HS-27A (cell line): Measurements from ENCODE around the gene VSIG10.
"Not testable (repeated sequence)": the region's sequence is repeated elsewhere in the genome, so short reads cannot be mapped to it uniquely, and the experiment has no call there.

Experiments
- DNase-seq: peaks from one replicate; pipeline ENCODE4 v3.0.0-alpha.2; 2012; ENCODE audit warnings: low read depth, missing footprints

The VSIG10 gene, protein sequence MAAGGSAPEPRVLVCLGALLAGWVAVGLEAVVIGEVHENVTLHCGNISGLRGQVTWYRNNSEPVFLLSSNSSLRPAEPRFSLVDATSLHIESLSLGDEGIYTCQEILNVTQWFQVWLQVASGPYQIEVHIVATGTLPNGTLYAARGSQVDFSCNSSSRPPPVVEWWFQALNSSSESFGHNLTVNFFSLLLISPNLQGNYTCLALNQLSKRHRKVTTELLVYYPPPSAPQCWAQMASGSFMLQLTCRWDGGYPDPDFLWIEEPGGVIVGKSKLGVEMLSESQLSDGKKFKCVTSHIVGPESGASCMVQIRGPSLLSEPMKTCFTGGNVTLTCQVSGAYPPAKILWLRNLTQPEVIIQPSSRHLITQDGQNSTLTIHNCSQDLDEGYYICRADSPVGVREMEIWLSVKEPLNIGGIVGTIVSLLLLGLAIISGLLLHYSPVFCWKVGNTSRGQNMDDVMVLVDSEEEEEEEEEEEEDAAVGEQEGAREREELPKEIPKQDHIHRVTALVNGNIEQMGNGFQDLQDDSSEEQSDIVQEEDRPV

DNA sequence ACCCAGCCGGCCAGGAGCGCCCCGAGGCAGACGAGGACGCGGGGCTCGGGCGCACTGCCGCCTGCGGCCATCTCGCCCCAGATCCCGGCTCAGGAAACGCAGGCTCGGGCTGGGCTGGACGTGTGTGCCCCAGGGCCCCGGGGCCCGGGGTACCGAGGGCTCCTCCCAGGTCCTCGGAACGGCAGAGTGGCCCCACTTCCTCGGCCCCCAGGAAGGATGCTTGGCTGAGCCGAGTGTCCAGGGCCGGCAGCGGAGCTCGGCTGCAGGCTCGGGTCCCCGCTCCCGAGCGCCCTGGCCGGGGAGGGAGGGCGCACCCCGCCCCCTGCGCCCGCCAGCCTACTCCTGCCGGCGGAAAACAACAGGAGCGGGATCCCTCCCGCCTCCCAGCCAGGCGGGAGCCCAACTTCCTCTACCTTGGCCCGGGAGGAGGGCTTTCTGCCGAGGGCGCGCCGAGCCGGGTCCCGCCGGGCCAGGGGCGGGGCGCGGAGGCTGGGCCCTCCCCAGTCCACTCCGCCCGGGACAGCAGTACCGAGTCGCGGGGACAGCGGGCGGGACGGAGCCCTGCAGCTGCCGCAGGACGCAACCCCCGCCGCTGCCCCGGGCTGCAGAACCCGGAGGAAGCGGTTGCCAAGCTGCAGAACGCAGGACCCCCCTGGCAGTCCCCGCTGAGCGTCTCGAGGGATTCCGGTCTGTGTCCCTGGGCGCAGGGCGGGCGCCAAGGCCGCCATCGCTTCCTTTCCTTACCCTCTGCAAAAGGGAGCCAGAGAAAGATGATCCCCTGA is at the start of gene VSIG10:
VSIG10 (minus strand) TSS at position 411 of the 782 bp plus-strand sequence; CDS start at position 71, 340 bp downstream.
- DNase-seq: peak; percentile 34

DNA sequence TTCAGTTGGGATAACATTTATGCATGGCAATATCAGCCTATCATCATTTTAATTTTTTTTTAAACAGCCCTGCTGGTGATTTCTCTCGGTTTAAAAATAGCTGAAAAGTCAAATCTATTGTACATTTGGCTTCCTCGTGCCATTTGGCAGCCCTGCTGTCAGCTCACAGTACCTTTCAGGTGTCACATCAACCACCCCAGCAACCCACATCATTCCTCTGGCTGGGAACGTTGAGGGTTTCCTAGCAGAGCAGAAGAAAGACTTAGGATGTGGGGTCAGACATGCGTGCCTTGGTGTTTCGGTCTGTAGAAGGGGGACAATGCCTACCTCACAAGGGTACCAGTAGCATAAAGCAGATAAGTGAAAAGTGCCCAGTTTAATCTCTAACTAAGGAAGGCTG is 47.9 kb upstream of the VSIG10 start:
- DNase-seq: no peak

DNA sequence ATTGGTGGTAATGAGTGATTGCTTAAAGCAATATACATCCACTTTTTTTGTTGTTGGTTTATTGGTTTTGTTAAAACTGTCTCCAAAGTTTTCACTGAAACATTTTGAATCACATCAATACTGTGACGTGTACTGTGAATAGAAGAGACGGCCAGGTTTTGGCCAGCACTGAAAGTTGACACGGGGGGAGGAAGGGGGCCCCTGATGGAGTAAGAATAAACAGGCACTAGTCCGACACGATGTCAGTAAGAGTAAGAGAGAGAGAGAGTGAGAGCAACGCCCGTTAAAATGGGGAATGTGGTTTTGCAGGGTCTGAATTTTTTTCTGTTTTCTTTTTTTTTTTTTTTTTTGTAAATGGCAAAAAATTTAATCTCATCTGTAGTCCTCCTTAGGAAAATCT is 46.8 kb upstream of the VSIG10 start:
- DNase-seq: no peak

DNA sequence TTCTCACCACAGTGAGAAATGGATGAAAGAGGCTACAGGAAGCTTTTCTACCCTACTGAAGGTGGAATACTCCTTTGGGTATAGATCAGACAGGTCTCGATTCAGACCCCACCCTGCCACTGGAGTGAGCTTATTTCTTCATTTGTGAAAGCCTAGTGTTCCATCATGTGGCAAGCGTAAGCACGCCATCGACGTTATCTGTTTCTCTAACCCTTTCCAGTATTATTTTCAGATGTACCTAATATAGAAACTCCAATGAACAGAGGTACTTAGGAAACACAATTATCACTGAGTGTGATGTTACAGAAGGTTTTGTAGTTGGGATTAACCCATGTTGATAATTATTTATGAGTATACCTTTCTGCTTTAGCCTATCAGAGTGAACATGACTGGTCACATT is 44.5 kb upstream of the VSIG10 start:
- no peak for DNase-seq

DNA sequence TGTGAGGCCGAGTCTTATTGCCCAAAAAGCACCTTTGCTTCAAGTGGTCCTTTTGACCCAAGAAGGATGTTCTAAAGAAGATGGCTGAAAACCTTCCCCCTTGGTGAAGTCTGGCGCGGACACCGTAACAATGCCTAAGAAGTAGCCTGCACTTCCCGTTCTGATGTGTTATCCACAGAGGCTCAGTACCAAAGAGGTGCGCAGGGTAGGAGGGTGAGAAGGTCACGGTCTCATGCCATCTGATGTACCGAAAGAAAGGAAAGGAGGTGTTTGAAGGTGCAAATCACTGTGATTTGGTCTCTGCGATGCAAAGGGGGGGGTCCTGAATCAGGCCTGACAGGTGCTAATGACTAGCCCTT is 42.0 kb upstream of the VSIG10 start:
- no peak for DNase-seq

DNA sequence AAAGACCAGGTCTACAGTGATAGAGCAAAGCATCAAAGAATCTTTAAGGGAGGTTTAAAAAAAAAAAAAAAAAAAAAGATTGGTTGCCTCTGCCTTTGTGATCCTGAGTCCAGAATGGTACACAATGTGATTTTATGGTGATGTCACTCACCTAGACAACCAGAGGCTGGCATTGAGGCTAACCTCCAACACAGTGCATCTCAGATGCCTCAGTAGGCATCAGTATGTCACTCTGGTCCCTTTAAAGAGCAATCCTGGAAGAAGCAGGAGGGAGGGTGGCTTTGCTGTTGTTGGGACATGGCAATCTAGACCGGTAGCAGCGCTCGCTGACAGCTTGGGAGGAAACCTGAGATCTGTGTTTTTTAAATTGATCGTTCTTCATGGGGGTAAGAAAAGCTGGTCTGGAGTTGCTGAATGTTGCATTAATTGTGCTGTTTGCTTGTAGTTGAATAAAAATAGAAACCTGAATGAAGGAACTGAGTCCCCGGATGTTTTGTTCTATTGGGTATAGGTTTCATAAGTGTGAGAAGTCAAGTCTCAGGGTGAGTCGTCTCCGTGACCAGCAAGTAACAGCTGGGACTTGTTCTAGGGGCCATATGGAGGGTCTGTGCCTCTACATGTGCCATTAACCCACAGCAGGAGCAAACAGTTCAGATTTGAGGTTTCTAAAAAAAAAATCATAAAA is 41.4 kb upstream of the VSIG10 start:
- DNase-seq: no peak

DNA sequence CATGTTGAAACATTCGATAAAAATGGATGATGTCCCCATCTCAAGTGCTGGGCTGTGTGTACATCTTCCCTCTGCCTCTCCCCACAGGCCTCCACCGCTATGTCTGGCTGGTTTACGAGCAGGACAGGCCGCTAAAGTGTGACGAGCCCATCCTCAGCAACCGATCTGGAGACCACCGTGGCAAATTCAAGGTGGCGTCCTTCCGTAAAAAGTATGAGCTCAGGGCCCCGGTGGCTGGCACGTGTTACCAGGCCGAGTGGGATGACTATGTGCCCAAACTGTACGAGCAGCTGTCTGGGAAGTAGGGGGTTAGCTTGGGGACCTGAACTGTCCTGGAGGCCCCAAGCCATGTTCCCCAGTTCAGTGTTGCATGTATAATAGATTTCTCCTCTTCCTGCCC is 40.7 kb upstream of the VSIG10 start:
- no peak for DNase-seq

DNA sequence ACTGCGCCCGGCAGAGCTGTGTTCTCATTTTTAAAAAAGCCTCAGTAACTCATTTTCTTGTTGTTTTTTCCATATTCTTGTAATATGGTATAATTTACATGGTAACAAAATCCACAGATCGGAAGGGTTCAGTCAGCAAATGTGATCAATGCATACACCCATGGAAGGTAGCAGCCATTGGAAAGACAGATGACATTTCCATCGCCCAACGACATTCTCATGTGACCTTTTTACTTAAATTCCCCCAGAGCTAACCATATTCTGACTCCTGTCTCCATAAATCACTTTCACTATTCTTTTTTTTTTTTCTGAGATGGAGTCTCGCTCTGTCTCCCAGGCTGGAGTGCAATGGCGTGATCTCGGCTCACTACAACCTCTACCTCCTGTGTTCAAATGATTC is 37.0 kb upstream of the VSIG10 start:
- DNase-seq: no peak

DNA sequence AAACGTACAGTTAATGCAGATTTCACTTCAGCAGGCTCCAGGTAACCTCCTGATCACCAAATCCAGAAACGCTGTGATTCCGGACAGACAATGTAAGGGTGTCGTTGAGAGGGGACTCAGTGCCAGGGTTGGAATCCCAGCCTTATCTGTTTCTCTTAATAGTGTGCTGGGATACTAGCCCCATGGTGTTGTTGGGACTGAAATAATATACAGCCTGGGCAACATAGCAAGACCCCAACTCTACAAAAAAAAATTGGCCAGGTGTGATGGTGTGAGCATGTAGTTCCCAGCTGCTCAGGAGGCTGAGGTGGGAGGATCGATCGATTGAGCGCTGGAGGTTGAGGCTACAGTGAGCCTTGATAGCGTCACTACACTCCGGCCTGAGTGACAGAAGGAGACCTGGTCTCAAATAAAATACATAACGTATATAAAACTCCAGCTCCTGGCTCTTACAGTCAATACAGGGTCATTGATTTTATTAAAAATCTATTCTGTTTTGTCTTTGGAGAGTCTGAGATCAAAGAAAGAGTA is 33.4 kb upstream of the VSIG10 start:
- DNase-seq: no peak

DNA sequence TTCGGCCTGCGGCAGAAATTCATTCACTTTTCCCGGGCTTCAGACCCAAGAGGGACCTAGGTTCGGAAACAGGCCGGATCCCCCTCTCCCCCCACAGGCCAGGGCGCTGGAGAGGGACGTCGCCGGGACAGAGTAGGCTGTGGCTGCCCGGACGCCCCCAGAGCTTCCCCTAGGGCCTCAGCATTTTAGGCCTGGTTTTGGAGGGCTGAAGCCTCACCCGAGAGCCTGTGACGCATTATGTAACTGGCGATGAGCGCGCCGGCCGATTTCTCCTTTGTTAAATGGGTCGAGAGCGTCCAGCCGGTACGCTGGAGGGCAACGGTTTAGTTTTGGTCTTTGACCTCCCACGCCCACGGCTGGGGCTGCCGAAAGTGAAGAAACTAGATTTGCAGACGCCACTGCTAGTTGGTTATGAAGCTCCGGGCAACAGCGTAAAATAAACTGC is 32.8 kb upstream of the VSIG10 start:
- DNase-seq: no peak

DNA sequence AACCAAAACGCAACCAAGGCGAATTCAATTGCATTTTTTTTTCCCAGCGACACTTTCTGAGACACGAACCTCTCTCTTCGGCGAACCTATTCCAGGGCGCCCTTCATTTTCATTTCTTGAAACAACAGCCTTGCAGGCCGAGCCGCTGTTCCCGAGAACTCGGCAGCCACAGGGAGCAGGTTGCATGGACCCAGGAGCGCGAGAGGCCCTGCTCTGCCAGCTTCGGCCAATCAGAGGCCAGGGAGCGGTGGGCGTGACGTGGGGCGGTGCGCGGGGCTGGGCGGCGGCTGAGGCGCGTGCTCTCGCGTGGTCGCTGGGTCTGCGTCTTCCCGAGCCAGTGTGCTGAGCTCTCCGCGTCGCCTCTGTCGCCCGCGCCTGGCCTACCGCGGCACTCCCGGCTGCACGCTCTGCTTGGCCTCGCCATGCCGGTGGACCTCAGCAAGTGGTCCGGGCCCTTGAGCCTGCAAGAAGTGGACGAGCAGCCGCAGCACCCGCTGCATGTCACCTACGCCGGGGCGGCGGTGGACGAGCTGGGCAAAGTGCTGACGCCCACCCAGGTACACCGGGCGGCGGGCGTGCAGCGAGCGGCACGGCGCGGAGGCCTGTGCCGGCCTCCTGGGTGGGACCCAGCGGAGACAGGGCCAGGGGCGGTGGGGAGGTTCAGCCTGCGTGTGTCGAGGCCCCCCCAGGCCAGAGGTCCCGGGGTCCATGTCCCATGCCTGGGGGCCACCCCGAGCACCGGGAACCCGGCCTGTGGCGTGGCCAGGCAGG is 32.2 kb upstream of the VSIG10 start, which contains the start of gene PEBP1:
PEBP1 (plus strand) TSS at position 337 of the 771 bp plus-strand sequence; CDS start at position 423, 86 bp downstream.
- DNase-seq: peak; percentile 64

DNA sequence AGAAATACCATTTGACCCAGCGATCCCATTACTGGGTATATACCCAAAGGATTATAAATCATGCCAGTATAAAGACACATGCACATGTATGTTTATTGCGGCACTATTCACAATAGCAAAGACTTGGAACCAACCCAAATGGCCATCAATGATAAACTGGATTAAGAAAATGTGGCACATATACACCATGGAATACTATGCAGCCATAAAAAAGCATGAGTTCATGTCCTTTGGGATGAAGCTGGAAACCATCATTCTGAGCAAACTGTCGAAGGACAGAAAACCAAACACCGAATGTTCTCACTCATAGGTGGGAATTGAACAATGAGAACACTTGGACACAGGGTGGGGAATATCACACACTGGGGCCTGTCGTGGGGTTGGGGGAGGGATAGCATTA is 25.6 kb upstream of the VSIG10 start:
- not testable (repeated sequence) for DNase-seq

DNA sequence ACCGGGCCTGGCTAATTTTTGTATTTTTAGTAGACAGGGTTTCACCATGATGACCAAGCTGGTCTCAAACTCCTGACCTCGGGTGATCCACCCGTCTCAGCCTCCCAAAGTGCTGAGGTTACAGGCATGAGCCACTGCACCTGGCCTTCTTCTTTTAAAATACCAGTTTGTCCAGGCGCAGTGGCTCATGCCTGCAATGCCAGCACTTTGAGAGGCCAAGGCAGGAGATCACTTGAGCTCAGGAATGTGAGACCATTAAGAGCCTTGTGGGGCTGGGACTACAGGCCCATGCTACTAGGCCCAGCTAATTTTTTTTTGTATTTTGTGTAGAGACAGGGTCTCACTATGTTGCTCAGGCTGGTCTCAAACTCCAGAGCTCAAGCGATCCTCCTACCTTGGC is 24.1 kb upstream of the VSIG10 start:
- no peak for DNase-seq

DNA sequence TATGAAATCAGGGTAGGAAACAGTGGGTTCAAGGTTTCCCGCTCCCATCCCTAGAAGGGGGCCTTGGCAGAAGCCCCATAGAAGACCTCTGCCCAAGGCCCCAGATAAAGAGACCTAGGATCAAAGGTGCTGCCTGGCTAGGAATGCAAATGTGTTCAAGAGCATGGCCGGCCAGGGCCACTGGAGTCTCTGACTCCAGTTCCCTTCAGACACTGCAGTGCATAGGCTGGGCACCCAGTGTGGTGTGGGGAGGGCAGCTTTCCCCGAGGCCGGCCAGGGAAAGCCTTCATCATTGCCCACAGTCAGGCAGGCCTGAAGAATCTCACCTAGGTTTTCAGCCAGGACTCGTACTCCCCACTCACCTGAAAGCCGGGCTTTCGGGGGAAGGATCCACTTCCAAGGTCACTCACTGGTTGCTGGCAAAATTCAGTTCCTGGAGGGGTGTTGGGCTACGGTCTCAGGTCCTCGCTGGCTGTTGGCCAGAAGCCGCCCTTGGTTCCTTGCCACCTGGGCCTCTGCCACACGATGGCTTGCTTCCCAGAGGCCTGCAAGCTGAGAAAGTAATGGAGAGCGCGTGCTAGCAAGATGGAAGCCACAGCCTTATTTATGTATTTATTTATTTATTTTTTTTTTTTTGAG is 22.4 kb upstream of the VSIG10 start:
- DNase-seq: no peak

DNA sequence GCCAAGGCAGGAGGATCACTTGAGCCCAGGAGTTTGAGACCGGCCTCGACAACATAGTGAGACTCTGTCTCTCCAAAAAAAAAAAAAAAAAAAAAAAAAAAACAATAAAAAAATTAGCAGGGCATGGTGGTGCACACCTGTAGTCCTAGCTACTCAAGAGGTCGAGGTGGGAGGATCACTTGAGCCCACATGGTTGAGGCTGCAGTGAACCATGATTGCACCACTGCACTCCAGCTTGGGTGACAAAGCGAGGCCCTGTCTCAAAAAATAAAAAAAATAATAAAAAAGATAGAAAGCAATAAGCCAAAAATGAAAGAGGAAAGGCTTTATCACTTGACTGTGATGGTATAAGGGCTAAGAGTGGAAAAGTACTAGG is 21.9 kb upstream of the VSIG10 start:
- no peak for DNase-seq

DNA sequence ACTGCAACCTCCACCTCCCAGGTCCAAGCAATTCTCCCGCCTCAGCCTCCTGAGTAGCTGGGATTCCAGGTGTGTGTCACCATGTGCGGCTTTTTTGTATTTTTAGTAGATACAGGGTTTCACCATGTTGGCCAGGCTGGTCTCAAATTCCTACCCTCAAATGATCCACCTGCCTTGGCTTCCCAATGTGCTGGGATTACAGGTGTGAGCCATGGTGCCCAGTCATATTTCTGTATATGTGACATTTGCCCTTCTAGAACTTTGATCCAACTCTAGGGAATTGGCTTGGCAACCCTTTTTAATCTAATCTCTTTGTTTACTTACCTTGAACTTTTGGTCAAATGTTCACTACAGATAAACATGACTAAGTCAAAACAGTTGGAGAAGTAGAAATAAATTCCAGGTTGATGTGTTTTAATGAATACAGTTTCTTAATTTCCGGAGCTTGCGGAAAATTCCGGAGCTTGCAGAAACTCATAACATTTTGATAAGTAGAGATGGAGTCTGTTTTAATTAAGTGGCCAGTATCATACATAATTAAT is 20.6 kb upstream of the VSIG10 start:
- no peak for DNase-seq

DNA sequence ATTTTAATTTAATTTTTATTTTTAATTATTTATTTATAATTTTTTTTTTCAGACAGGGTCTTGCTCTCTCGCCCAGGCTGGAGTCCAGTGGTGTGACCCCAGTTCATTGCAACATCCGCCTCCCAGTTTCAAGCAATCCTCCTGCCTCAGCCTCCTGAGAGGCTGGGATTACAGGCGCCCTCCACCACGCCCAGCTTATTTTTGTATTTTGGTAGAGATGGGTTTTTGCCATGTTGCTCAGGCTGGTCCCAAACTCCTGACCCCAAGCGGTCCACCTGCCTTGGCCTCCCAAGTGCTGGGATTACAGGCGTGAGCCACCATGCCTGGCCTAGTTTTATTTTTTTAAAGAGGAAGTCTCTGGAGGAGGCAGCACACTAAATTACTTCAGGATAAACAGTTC is 18.5 kb upstream of the VSIG10 start:
- no peak for DNase-seq

DNA sequence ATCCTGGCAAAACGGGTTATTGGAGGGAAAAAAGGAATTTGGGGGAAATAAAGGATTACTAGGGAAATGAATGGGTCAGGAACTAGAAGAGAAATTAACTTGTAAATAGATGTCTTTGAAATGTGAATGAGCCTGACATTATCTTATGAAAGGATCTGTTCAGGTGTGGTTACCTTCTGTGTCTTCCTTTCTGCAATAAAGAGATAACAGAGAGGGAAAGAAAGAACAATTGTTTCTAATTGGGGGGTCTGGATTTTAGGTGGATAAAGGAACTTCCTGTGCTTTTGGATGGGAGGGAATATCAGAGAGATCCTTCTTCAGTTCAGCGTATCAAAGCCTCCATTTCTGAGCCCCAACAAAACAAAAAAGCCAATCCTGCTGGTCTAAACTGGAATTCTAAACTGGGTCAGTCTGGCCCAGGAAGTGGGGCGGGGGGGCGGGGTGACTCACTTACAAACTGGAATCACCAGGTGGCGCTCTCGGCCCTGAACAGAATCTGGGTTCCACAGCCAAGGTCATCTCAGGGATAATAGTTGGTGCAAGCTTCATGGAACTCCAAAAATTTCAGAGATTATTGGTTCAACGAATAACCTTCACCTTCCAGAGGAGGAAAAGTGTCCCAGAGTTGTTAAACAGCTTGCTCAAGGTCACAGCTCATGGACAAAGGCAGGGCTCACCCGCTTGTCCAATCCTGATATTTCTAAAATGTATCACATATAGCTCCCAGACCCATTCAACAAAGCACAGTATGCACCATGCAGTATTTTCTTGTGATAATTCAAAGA is 17.0 kb upstream of the VSIG10 start:
- no peak for DNase-seq

DNA sequence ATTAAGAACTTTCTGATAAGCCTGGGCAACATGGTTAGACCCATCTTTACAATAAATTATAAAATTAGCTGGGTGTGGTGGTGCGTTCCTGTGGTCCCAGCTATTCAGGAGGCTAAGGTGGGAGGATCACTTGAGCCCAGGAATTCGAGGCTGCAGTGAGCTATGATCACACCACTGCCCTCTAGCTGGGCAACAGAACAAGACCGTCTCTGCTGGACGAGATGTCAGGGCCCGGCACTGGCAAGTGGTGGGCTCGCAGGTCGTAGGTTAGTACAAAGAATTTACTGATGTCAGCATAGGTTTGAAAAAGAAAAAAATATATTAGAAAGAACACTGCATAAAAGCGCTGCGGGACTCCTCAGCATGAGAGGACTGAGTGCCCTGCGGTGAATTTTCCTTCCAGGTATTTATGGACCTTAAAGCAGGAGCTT is 15.7 kb upstream of the VSIG10 start:
- DNase-seq: no peak

DNA sequence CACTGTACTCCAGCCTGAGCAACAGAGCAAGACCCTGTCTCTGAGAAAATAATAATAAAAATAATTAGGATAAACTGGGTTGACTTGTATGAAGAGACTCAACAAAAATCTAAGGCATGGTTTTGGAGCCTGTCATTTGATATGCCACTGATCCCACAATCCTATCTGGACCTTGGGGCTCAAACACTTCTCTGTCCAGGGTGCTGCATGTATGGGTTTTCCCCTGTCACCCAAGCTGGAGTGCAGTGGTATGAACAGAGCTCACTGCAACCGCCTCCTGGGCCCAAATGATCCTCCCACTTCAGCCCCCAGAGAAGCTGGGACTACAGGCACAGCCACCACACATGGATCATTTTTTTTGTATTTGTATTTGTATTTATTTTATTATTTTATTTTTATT is 5.3 kb upstream of the VSIG10 start:
- DNase-seq: no peak
